GM23338 (cell line): Measurements from ENCODE around the gene CLASP2. TPM values are rescaled to one million over a fixed set of nuclear protein-coding genes. Genes with fewer than 3 reads are reported as not detected.

Experiments used
- ATAC-seq: fragments of 200-7000 bp; cut with Tn5 transposase; 3 replicates; pipeline ENCODE4 v1.9.1; 2020
- DNase-seq: peaks from one replicate; pipeline ENCODE4 v3.0.0-alpha.2; 2015; ENCODE audit warnings: low spot score
- H2AFZ ChIP-seq: fragments of 200-600 bp; sonication (generic); 2 replicates; pipeline ENCODE4 v1.8.0; 2016; ENCODE audit warnings: antibody characterized with exemption, mild to moderate bottlenecking, moderate library complexity
- H3F3A ChIP-seq: fragments of 200-600 bp; sonication (generic); replicated peaks from 2 replicates; pipeline ENCODE4 v1.8.0; 2017; ENCODE audit warnings: antibody characterized with exemption, mixed run types, low read depth
- H3K27ac ChIP-seq: fragments of 200-600 bp; sonication (generic); 2 replicates; pipeline ENCODE4 v1.6.1; 2016; ENCODE audit warnings: low read depth
- H3K27me3 ChIP-seq: fragments of 200-600 bp; sonication (generic); 2 replicates; pipeline ENCODE4 v1.8.0; 2016; ENCODE audit warnings: mild to moderate bottlenecking, mixed run types, moderate library complexity; ENCODE audit not compliant: insufficient read depth
- H3K36me3 ChIP-seq: fragments of 200-600 bp; sonication (generic); 2 replicates; pipeline ENCODE4 v1.8.0; 2016; ENCODE audit warnings: mild to moderate bottlenecking; ENCODE audit not compliant: insufficient read depth
- H3K4me1 ChIP-seq: fragments of 200-600 bp; sonication (generic); 2 replicates; pipeline ENCODE4 v1.8.0; 2016; ENCODE audit warnings: mild to moderate bottlenecking, moderate library complexity; ENCODE audit not compliant: insufficient read depth
- H3K4me2 ChIP-seq: fragments of 200-600 bp; sonication (generic); 2 replicates; pipeline ENCODE4 v1.7.1; 2017; ENCODE audit warnings: mixed run types
- H3K4me3 ChIP-seq: fragments of 200-600 bp; sonication (generic); 2 replicates; pipeline ENCODE4 v1.6.1; 2016; ENCODE audit warnings: mixed run types
- H3K79me2 ChIP-seq: fragments of 200-600 bp; sonication (generic); replicated peaks from 2 replicates; pipeline ENCODE4 v1.8.0; 2017; ENCODE audit warnings: mild to moderate bottlenecking; ENCODE audit not compliant: insufficient read depth
- H3K9me2 ChIP-seq: fragments of 200-600 bp; sonication (generic); 2 replicates; pipeline ENCODE4 v1.8.0; 2017; ENCODE audit not compliant: insufficient read depth
- H4K20me1 ChIP-seq: fragments of 200-600 bp; sonication (generic); replicated peaks from 2 replicates; pipeline ENCODE4 v1.8.0; 2017; ENCODE audit warnings: mild to moderate bottlenecking; ENCODE audit not compliant: insufficient read depth
- H3K27ac Mint-ChIP-seq: 2 replicates; pipeline ENCODE4 v1.8.0; 2020; ENCODE audit warnings: inconsistent platforms, mild to moderate bottlenecking, moderate library complexity, mixed read lengths
- H3K27me3 Mint-ChIP-seq: 3 replicates; pipeline ENCODE4 v1.8.0; 2022; ENCODE audit warnings: low read depth, mild to moderate bottlenecking, moderate library complexity, mixed read lengths, inconsistent platforms; ENCODE audit not compliant: insufficient read depth, poor library complexity
- H3K36me3 Mint-ChIP-seq: 3 replicates; pipeline ENCODE4 v1.8.0; 2021; ENCODE audit warnings: low read depth, mild to moderate bottlenecking, inconsistent platforms, moderate library complexity, mixed read lengths
- H3K4me1 Mint-ChIP-seq: 3 replicates; pipeline ENCODE4 v1.8.0; 2020; ENCODE audit warnings: mild to moderate bottlenecking, inconsistent platforms, mixed read lengths
- H3K4me3 Mint-ChIP-seq: 3 replicates; pipeline ENCODE4 v1.8.0; 2021; ENCODE audit warnings: moderate library complexity, mild to moderate bottlenecking, inconsistent platforms, mixed read lengths
- H3K9me3 Mint-ChIP-seq: 3 replicates; pipeline ENCODE4 v1.8.0; 2020; ENCODE audit warnings: moderate library complexity, mild to moderate bottlenecking, inconsistent platforms, mixed read lengths
- CREB1 ChIP-seq: fragments of 250-450 bp; sonication (Bioruptor Pico); IDR thresholded peaks from 2 replicates; pipeline ENCODE4 v1.5.0; 2020; ENCODE audit warnings: low read depth, mild to moderate bottlenecking, moderate library complexity
- CTCF ChIP-seq, 2 experiments: fragments of 200-600 bp in 1 of 2; sonication (generic) in 1 of 2; conservative IDR thresholded peaks; 2 replicates each; pipeline versions ENCODE4 v1.5.1 to v1.6.1; 2016 to 2017; ENCODE audit warnings: antibody characterized with exemption in 2 of 2, low read depth in 2 of 2, mild to moderate bottlenecking in 2 of 2, moderate library complexity in 1 of 2
- ETS1 ChIP-seq: IDR thresholded peaks from 2 replicates; pipeline ENCODE4 v1.6.1; 2016; ENCODE audit warnings: antibody characterized with exemption
- EZH2 ChIP-seq: fragments of 200-600 bp; sonication (generic); IDR thresholded peaks from one replicate; pipeline ENCODE4 v1.8.0; 2017; ENCODE audit warnings: antibody characterized with exemption, mild to moderate bottlenecking, low read depth; ENCODE audit not compliant: unreplicated experiment
- JUNB ChIP-seq: IDR thresholded peaks from one replicate; pipeline ENCODE4 v1.6.1; 2016; ENCODE audit warnings: antibody characterized with exemption; ENCODE audit not compliant: unreplicated experiment
- NANOG ChIP-seq: IDR thresholded peaks from 2 replicates; pipeline ENCODE4 v1.6.1; 2016; ENCODE audit warnings: antibody characterized with exemption, borderline replicate concordance
- POLR2AphosphoS5 ChIP-seq: IDR thresholded peaks from 2 replicates; pipeline ENCODE4 v1.6.1; 2016; ENCODE audit warnings: antibody characterized with exemption, low read depth
- REST ChIP-seq: IDR thresholded peaks from one replicate; pipeline ENCODE4 v1.6.1; 2018; ENCODE audit warnings: antibody characterized with exemption; ENCODE audit not compliant: unreplicated experiment
- STAT1 ChIP-seq: IDR thresholded peaks from one replicate; pipeline ENCODE4 v1.6.1; 2016; ENCODE audit warnings: antibody characterized with exemption; ENCODE audit not compliant: unreplicated experiment
- ZNF331 ChIP-seq: fragments of 250-450 bp; sonication (Bioruptor Pico); IDR thresholded peaks from 2 replicates; pipeline ENCODE4 v1.5.0; 2020; ENCODE audit warnings: low read depth, mild to moderate bottlenecking, moderate library complexity
- ZNF462 ChIP-seq: fragments of 250-450 bp; sonication (Bioruptor Pico); IDR thresholded peaks from 2 replicates; pipeline ENCODE4 v1.5.0; 2020; ENCODE audit warnings: mild to moderate bottlenecking, moderate library complexity
- polyA plus RNA-seq: library from polyadenylated mRNA; unstranded; fragments of >200 nt; fragmentation: Nextera tagmentation; extraction: Ambion mirVana; gene quantifications from 2 replicates; pipeline ENCODE4 v1.2.1, GENCODE V29; 2016
- total RNA-seq: library from RNA; depleted of rRNA; stranded (reverse); fragments of >200 nt; shearing (Covaris generic); gene quantifications from 2 replicates; pipeline ENCODE4 v1.2.3, GENCODE V29; 2014

The CLASP2 gene
- total and polyA plus RNA-seq, 2 experiments from 2014 or later = 12.8 to 74.6 TPM

GRCh38 chr3:33537133-33537532, 180.9 kb downstream of the CLASP2 start:
- Histone ChIP-seq H3K79me2 (no peaks in the 10 kb centered on the region), H3K4me2 (no peak overlapping the region), H3K27ac (no peak overlapping the region), H4K20me1 (peaks cover under 1% of the 10 kb centered on the region; the same call in 1 of the 2 replicates), H3K4me3 (no peak overlapping the region), H2AFZ (no peak overlapping the region), H3K36me3 (peaks cover 10% of the 10 kb centered on the region; the same call in 1 of the 2 replicates), H3K9me2 (no peaks in the 10 kb centered on the region), H3K27me3 (no peaks in the 10 kb centered on the region), H3F3A (no peaks in the 10 kb centered on the region), H3K4me1 (no peaks in the 10 kb centered on the region)
- Mint-ChIP-seq H3K9me3 (no peaks in the 10 kb centered on the region), H3K27ac (no peak overlapping the region), H3K36me3 (peaks cover 26% of the 10 kb centered on the region), H3K4me1 (no peaks in the 10 kb centered on the region), H3K4me3 (no peak overlapping the region), H3K27me3 (no peaks in the 10 kb centered on the region)
- no peak for TF ChIP-seq CTCF (conservative IDR thresholded peaks at IDR 0.05; ENCODE audit: low read depth in 2 of 2)
- TF ChIP-seq POLR2AphosphoS5 = no peak
- TF ChIP-seq CREB1 (CRISPR knock-in tag) = no peak
- no peak for TF ChIP-seq EZH2
- no peak for TF ChIP-seq ZNF462 (CRISPR knock-in tag)
- TF ChIP-seq NANOG = no peak
- TF ChIP-seq JUNB = no peak
- no peak for TF ChIP-seq REST
- no peak for TF ChIP-seq ETS1
- TF ChIP-seq ZNF331 (CRISPR knock-in tag) = no peak
- no peak for TF ChIP-seq STAT1
- ATAC-seq (no peak), DNase-seq (no peak)
